HCT116 (cell line): ENCODE results near the gene TMEM9. TPM values are rescaled to one million over a fixed set of nuclear protein-coding genes. Genes with fewer than 3 reads are reported as not detected.

Source experiments
- ATAC-seq: fragments of 200-7000 bp; cut with Tn5 transposase; 2 replicates; pipeline ENCODE4 v1.9.1; 2020; ENCODE audit warnings: mild to moderate bottlenecking, moderate library complexity
- BruUV-seq: library from RNA; stranded (reverse); fragments of 400-500 nt; replicated peaks from 2 replicates; lab custom pipeline; 2021; lab: Mats Ljungman, UMichigan
- CTCF ChIA-PET: fragments of 300-600 bp; sonication (Branson Sonifier 250); formaldehyde crosslinking; loops from one replicate; lab custom pipeline; 2021; ENCODE audit warnings: antibody characterized with exemption; lab: Charles Lee
- POLR2A ChIA-PET: fragments of 300-600, 350-600 bp; sonication (Branson Sonifier 250); formaldehyde crosslinking; loops from one replicate; lab custom pipeline; 2021; ENCODE audit warnings: antibody characterized with exemption; lab: Charles Lee
- RAD21 ChIA-PET, 2 experiments: fragments of 300-600 bp; sonication (Branson Sonifier 250); formaldehyde crosslinking; loops; one replicate each; lab custom pipeline; 2023; ENCODE audit warnings: low total read pairs in 2 of 2; ENCODE audit not compliant: uncharacterized antibody in 2 of 2, unreplicated experiment in 2 of 2, low non-redundant PET in 1 of 2; lab: Charles Lee
- DNase-seq: peaks from one replicate; pipeline ENCODE4 v3.0.0-alpha.2; 2010; ENCODE audit warnings: low read depth, low spot score
- H2AFZ ChIP-seq: fragments of 200-600 bp; shearing (Covaris generic), sonication (generic); 2 replicates; pipeline ENCODE4 v1.6.1; 2017; ENCODE audit warnings: low read depth, mixed run types, mixed read lengths, antibody characterized with exemption, low read length; ENCODE audit not compliant: poor library complexity, severe bottlenecking
- H3K27ac ChIP-seq: 2 replicates; pipeline ENCODE4 v1.5.1; 2012; ENCODE audit warnings: low read depth, low read length
- H3K27me3 ChIP-seq: fragments of 200-600 bp; sonication (generic); 2 replicates; pipeline ENCODE4 v1.6.1; 2016; ENCODE audit warnings: mixed run types, low read length, mixed read lengths; ENCODE audit not compliant: insufficient read depth
- H3K36me3 ChIP-seq, 2 experiments: fragments of 200-500 bp in 1 of 2; fragments of 200-600 bp in 1 of 2; sonication (Bioruptor generic) in 1 of 2; sonication (generic) in 1 of 2; 2 replicates each; pipeline versions ENCODE4 v1.5.1 to v1.6.1; 2014 to 2016; ENCODE audit warnings: low read length in 2 of 2, inconsistent platforms in 1 of 2, mixed read lengths in 1 of 2, mixed run types in 1 of 2; ENCODE audit not compliant: insufficient read depth in 2 of 2, control insufficient read depth in 1 of 2
- H3K4me1 ChIP-seq, 2 experiments: fragments of 200-600 bp in 1 of 2; sonication (generic) in 1 of 2; 2 replicates each; pipeline versions ENCODE4 v1.5.1 to v1.6.1; 2012 to 2017; ENCODE audit warnings: low read length in 2 of 2, inconsistent platforms in 1 of 2, mild to moderate bottlenecking in 1 of 2, mixed read lengths in 1 of 2, mixed run types in 1 of 2, moderate library complexity in 1 of 2; ENCODE audit not compliant: insufficient read depth in 2 of 2, control insufficient read depth in 1 of 2
- H3K4me2 ChIP-seq: fragments of 200-600 bp; sonication (generic); 2 replicates; pipeline ENCODE4 v1.6.1; 2017; ENCODE audit warnings: mixed run types, low read length, mixed read lengths
- H3K4me3 ChIP-seq, 2 experiments: fragments of 200-600 bp in 1 of 2; sonication (generic) in 1 of 2; replicated peaks in 1 of 2; 2 replicates each; pipeline ENCODE4 v1.5.1; 2011 to 2016; ENCODE audit warnings: low read length in 2 of 2, control low read depth in 1 of 2, low read depth in 1 of 2, mild to moderate bottlenecking in 1 of 2, mixed read lengths in 1 of 2, mixed run types in 1 of 2
- H3K79me2 ChIP-seq: fragments of 200-600 bp; sonication (generic); 2 replicates; pipeline ENCODE4 v1.6.1; 2017; ENCODE audit warnings: mild to moderate bottlenecking, mixed run types, low read length, moderate library complexity, mixed read lengths; ENCODE audit not compliant: insufficient read depth
- H3K9ac ChIP-seq: fragments of 200-600 bp; sonication (generic); 2 replicates; pipeline ENCODE4 v1.6.1; 2016; ENCODE audit warnings: low read length, mixed read lengths
- H3K9me2 ChIP-seq: fragments of 200-600 bp; sonication (generic), shearing (Covaris generic); 2 replicates; pipeline ENCODE4 v1.6.1; 2017; ENCODE audit warnings: mixed run types, mild to moderate bottlenecking, moderate library complexity; ENCODE audit not compliant: insufficient read depth
- H3K9me3 ChIP-seq, 2 experiments: fragments of 200-500 bp in 1 of 2; fragments of 200-600 bp in 1 of 2; sonication (Bioruptor generic) in 1 of 2; sonication (generic) in 1 of 2; 2 replicates each; pipeline ENCODE4 v1.6.1; 2014 to 2017; ENCODE audit warnings: low read length in 2 of 2, mixed read lengths in 2 of 2, inconsistent platforms in 1 of 2, low read depth in 1 of 2, mild to moderate bottlenecking in 1 of 2, mixed run types in 1 of 2, moderate library complexity in 1 of 2; ENCODE audit not compliant: control insufficient read depth in 1 of 2, insufficient read depth in 1 of 2
- H4K20me1 ChIP-seq: fragments of 200-600 bp; sonication (generic), shearing (Covaris generic); 2 replicates; pipeline ENCODE4 v1.6.1; 2017; ENCODE audit warnings: mixed run types, mild to moderate bottlenecking, moderate library complexity; ENCODE audit not compliant: insufficient read depth
- CBX3 ChIP-seq: IDR thresholded peaks from 2 replicates; pipeline ENCODE4 v1.6.1; 2012; ENCODE audit warnings: low read depth
- CEBPB ChIP-seq: IDR thresholded peaks from 2 replicates; pipeline ENCODE4 v1.6.1; 2012; ENCODE audit warnings: low read depth
- EGR1 ChIP-seq: IDR thresholded peaks from 2 replicates; pipeline ENCODE4 v1.6.1; 2012; ENCODE audit warnings: low read depth
- ELF1 ChIP-seq: IDR thresholded peaks from 2 replicates; pipeline ENCODE4 v1.6.1; 2012; ENCODE audit warnings: low read depth, borderline replicate concordance
- EZH2 ChIP-seq: fragments of 200-600 bp; sonication (generic); IDR thresholded peaks from 2 replicates; pipeline ENCODE4 v1.6.1; 2017; ENCODE audit warnings: antibody characterized with exemption, mixed run types
- EZH2phosphoT487 ChIP-seq: fragments of 200-600 bp; IDR thresholded peaks from 2 replicates; pipeline ENCODE4 v1.6.1; 2018; ENCODE audit warnings: antibody characterized with exemption, borderline replicate concordance
- FOSL1 ChIP-seq: IDR thresholded peaks from 2 replicates; pipeline ENCODE4 v1.6.1; 2012; ENCODE audit warnings: low read depth
- JUND ChIP-seq: IDR thresholded peaks from 2 replicates; pipeline ENCODE4 v1.6.1; 2012
- POLR2AphosphoS5 ChIP-seq: IDR thresholded peaks from 2 replicates; pipeline ENCODE4 v1.6.1; 2011; ENCODE audit warnings: mild to moderate bottlenecking, low read depth, low read length, moderate library complexity
- RAD21 ChIP-seq: IDR thresholded peaks from 2 replicates; pipeline ENCODE4 v1.6.1; 2012; ENCODE audit warnings: low read depth, mild to moderate bottlenecking
- SIN3A ChIP-seq: IDR thresholded peaks from 2 replicates; pipeline ENCODE4 v1.6.1; 2012; ENCODE audit warnings: low read depth
- SRF ChIP-seq: IDR thresholded peaks from 2 replicates; pipeline ENCODE4 v1.6.1; 2012; ENCODE audit warnings: low read depth
- YY1 ChIP-seq: IDR thresholded peaks from 2 replicates; pipeline ENCODE4 v1.6.1; 2011; ENCODE audit warnings: low read length, low read depth, moderate library complexity, mild to moderate bottlenecking; ENCODE audit not compliant: insufficient replicate concordance; ENCODE audit errors: extremely low read depth
- ZFX ChIP-seq: fragments of 450-650 bp; IDR thresholded peaks from 2 replicates; pipeline ENCODE4 v1.6.1; 2017
- intact Hi-C: fragments of 100-400 bp; cut with micrococcal nuclease; formaldehyde crosslinking; loops from 2 replicates; pipeline ENCODE4 v1.10.0; 2022
- total RNA-seq: library from RNA; stranded (reverse); gene quantifications from one replicate; pipeline ENCODE4 v1.2.1, GENCODE V29; 2021; ENCODE audit not compliant: unreplicated experiment
- TF ChIP-seq, protein P1 (sequence below): IDR thresholded peaks from 2 replicates; pipeline ENCODE4 v1.6.1; 2012; ENCODE audit warnings: low read depth
- TF ChIP-seq, protein P2 (sequence below): IDR thresholded peaks from 2 replicates; pipeline ENCODE4 v1.6.1; 2012
- TF ChIP-seq, protein P3 (sequence below): IDR thresholded peaks from 2 replicates; pipeline ENCODE4 v1.6.1; 2011; ENCODE audit warnings: mild to moderate bottlenecking, low read length, moderate library complexity; ENCODE audit not compliant: insufficient replicate concordance; ENCODE audit errors: extremely low read depth

The TMEM9 gene
- total RNA-seq, 1 experiment from 2014 or later, result 66.3 TPM

DNA sequence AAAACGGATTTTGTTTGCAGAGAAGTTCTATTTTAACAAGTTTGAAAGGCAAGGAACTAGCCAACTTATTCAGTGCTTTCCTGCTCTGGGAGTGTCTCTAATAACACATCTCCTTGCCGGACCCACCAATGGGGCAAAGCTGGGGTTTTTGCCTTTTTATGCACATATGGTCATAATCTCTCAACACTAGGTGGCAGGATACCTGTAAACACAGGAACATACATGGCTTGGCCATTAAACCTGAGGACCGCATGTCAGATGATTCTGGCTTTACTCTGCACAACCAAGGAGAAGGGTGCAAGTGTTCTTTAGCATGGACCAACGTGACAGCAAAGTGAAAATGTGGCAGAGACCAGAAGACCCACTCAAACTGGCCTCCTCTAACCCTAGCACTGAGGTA, 4.9 kb downstream of the TMEM9 start (continued):
- TF ChIP-seq POLR2AphosphoS5 (no peak), FOSL1 (no peak), EZH2phosphoT487 (no peak)
- TF ChIP-seq, protein P1, sequence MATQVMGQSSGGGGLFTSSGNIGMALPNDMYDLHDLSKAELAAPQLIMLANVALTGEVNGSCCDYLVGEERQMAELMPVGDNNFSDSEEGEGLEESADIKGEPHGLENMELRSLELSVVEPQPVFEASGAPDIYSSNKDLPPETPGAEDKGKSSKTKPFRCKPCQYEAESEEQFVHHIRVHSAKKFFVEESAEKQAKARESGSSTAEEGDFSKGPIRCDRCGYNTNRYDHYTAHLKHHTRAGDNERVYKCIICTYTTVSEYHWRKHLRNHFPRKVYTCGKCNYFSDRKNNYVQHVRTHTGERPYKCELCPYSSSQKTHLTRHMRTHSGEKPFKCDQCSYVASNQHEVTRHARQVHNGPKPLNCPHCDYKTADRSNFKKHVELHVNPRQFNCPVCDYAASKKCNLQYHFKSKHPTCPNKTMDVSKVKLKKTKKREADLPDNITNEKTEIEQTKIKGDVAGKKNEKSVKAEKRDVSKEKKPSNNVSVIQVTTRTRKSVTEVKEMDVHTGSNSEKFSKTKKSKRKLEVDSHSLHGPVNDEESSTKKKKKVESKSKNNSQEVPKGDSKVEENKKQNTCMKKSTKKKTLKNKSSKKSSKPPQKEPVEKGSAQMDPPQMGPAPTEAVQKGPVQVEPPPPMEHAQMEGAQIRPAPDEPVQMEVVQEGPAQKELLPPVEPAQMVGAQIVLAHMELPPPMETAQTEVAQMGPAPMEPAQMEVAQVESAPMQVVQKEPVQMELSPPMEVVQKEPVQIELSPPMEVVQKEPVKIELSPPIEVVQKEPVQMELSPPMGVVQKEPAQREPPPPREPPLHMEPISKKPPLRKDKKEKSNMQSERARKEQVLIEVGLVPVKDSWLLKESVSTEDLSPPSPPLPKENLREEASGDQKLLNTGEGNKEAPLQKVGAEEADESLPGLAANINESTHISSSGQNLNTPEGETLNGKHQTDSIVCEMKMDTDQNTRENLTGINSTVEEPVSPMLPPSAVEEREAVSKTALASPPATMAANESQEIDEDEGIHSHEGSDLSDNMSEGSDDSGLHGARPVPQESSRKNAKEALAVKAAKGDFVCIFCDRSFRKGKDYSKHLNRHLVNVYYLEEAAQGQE, result no peak

DNA sequence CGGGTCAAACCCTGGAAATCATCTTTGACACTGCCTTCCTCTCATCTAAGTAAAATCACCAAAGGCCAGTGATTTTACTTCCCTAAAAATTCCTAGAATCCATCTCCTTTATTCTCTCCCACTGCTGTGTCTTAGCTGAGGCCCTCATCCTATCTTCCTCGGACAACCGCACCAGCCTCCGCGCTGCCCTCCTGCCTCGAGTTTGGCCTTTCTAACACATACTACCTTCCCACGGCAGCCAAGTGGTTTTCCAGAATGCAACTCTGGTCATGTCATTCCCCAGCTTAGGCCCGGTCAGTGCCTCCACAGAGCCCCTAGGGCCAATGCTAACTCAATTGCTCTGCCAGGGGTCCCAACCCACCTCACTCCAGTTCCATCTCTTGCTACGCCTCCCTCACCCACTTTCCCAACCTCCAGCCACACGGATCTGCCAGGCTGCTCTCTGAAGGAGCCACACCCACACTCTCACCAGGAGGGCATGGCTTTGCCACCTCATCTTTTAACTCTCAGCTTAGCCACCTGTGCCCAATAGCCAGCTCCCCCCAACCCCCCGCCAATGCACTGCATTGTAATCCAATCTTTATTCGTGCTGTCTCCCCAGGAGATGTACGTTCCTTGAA, 6.8 kb downstream of the TMEM9 start:
- no peaks in the 10 kb centered on the region for H4K20me1 ChIP-seq
- CTCF ChIA-PET, result no interaction called here
- peaks cover 46 to 50% of the 10 kb centered on the region in 2 experiments for H3K36me3 ChIP-seq
- TF ChIP-seq SRF (no peak), CEBPB (no peak), RAD21 (no peak), JUND (no peak), EZH2 (no peak), EGR1 (no peak), ELF1 (no peak), YY1 (no peak), SIN3A (no peak), CBX3 (no peak), POLR2AphosphoS5 (no peak), ZFX (no peak)
- TF ChIP-seq, protein P2, sequence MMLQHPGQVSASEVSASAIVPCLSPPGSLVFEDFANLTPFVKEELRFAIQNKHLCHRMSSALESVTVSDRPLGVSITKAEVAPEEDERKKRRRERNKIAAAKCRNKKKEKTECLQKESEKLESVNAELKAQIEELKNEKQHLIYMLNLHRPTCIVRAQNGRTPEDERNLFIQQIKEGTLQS, result no peak
- TF ChIP-seq, protein P1, result no peak
- TF ChIP-seq, protein P3, sequence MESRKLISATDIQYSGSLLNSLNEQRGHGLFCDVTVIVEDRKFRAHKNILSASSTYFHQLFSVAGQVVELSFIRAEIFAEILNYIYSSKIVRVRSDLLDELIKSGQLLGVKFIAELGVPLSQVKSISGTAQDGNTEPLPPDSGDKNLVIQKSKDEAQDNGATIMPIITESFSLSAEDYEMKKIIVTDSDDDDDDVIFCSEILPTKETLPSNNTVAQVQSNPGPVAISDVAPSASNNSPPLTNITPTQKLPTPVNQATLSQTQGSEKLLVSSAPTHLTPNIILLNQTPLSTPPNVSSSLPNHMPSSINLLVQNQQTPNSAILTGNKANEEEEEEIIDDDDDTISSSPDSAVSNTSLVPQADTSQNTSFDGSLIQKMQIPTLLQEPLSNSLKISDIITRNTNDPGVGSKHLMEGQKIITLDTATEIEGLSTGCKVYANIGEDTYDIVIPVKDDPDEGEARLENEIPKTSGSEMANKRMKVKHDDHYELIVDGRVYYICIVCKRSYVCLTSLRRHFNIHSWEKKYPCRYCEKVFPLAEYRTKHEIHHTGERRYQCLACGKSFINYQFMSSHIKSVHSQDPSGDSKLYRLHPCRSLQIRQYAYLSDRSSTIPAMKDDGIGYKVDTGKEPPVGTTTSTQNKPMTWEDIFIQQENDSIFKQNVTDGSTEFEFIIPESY, result no peak

More for the DNA sequence above, 6.8 kb downstream of the TMEM9 start:
- H3K9me2 ChIP-seq, result no peaks in the 10 kb centered on the region
- peaks cover 5% of the 10 kb centered on the region; the same call in 1 of the 2 replicates for H3K79me2 ChIP-seq
- intact Hi-C loops, result loop anchor here (2.0 kb wide), 1 partner anchor 75 kb away; no protein-coding TSS in a partner anchor
- H3K4me1 ChIP-seq, result no peaks in the 10 kb centered on the region
- POLR2A ChIA-PET, result no interaction called here
- H3K9me3 ChIP-seq, result no peaks in the 10 kb centered on the region
- no peak overlapping the region for H2AFZ ChIP-seq
- DNase-seq (no peak), ATAC-seq (no peak)
- RAD21 ChIA-PET, result no interaction called here
- no peak overlapping the region for H3K9ac ChIP-seq
- BruUV-seq, result no TSS peak
- no peak overlapping the region for H3K27ac ChIP-seq
- H3K4me2 ChIP-seq, result no peak overlapping the region
- H3K4me3 ChIP-seq, result no peak overlapping the region
- H3K27me3 ChIP-seq, result no peaks in the 10 kb centered on the region
